T-helper 2 cell treated with Interferon-gamma antibody and Interleukin-4, amounts not matched to agents 5 μg/mL and 100 μg/mL, for 36 hours (primary cell): ENCODE results near the gene ZBTB7C.

Experiments
- DNase-seq: peaks from one replicate; pipeline ENCODE4 v3.0.0; 2021; ENCODE audit warnings: low spot score
- H3K27ac Mint-ChIP-seq: one replicate; pipeline ENCODE4 v1.8.0; 2021; ENCODE audit warnings: mild to moderate bottlenecking, mixed read lengths
- H3K27me3 Mint-ChIP-seq: one replicate; pipeline ENCODE4 v1.8.0; 2021; ENCODE audit warnings: low read depth, mixed read lengths
- H3K36me3 Mint-ChIP-seq: one replicate; pipeline ENCODE4 v1.8.0; 2021; ENCODE audit warnings: low read depth, mixed read lengths
- H3K4me1 Mint-ChIP-seq: one replicate; pipeline ENCODE4 v1.8.0; 2021; ENCODE audit warnings: low read depth, mixed read lengths
- H3K4me3 Mint-ChIP-seq: one replicate; pipeline ENCODE4 v1.8.0; 2022; ENCODE audit warnings: mild to moderate bottlenecking, moderate library complexity, mixed read lengths
- H3K9me3 Mint-ChIP-seq: one replicate; pipeline ENCODE4 v1.8.0; 2021; ENCODE audit warnings: mixed read lengths

Gene ZBTB7C

DNA sequence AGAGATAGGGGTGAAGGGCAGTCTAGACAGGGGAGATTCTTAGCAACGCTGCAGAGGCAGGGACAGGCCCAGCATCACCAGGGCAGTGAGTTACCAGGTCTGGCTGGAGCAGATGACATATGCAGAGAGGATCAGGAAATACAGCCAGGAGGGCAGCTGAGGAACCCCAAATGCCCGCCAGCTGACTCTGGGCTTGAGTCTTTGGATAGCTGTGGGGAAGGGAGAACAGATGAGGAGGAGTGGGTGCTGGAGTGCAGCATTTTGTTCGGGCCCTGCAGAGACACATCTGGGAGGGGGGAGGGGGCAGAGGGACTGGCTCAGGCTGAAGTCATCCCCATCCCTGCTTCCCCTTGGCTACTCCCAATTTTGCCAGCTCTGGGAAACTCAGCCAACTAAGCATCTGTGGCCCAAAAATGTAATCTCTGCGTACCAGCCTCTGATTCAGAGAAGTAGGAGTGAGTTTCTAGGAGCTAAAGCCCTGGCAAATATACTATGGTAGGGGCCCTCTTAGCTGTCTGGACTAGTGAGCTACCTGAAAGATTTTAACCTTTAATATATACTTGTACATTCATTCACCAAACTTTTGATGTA lies 214.5 kb downstream of the ZBTB7C start:
- Mint-ChIP-seq H3K36me3 (no peaks in the 10 kb centered on the region), H3K27ac (no peak overlapping the region), H3K4me3 (no peak overlapping the region), H3K9me3 (no peaks in the 10 kb centered on the region), H3K27me3 (peaks cover 40% of the 10 kb centered on the region), H3K4me1 (peaks cover 2% of the 10 kb centered on the region)
- no peak for DNase-seq

DNA sequence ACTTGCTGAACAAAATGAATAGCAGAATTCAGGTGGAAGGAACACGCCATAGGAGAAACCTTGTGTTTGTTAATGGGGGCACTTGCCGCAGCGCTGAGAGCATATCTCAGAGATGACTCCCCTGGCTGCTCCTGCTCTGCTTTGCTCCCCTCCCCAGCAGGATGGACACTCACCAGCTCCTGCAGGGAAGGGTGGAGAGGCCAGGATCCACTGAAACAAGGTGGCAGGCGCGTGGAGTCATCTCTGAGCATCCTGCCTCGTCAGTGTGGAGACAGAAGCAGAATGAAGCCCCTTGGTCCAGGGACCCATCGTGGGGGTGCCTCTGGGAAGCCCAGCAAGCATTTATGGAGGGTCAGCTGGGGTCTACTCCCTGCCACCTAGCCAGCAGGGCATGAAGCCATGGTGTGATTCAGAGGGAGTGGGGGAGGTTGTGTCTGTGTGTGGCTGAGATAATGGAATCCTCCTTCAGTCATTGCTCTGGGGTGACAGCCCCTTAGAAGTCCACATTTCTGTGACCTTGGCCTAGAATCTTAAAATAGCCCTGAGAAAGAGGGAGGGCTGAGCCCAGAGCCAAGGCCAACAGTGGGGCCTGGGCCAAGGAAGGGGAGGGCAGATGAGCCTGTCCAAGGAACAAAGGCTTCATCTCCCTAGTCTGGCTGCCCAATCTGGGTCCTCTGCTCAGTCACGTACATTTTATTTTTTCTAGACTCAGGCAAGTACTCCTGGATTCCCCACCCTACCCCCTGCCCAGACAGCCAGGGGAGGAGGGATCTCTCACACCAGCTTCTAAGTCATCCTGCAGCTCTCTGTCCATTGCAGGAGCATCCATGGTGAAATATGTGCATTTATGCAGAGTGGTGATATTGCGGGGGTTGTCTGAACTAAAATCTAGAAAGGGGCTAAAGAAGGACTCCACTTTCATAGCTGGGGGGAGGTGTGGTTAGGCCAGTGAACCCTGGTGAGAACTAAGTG lies 215.4 kb downstream of the ZBTB7C start:
- Mint-ChIP-seq H3K27me3 (peaks cover 35% of the 10 kb centered on the region), H3K27ac (no peak overlapping the region), H3K4me1 (peaks cover 2% of the 10 kb centered on the region), H3K36me3 (no peaks in the 10 kb centered on the region), H3K4me3 (no peak overlapping the region), H3K9me3 (no peaks in the 10 kb centered on the region)
- no peak for DNase-seq

DNA sequence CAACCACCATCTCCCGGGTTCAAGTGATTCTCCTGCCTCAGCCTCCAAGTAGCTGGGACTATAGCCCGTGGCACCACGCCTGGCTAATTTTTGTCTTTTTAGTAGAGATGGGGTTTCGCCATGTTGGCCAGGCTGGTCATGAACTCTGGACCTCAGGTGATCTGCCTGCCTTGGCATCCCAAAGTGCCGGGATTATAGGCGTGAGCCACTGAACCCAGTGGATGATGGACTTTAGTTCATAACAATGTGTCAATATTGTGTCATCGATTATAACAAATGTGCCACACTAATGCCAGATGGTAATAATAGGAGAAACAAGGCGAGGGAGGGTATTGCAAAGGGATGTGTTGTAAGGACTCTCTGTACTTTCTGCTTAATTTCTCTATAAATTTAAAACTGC lies 216.6 kb downstream of the ZBTB7C start:
- no peak overlapping the region for H3K27ac Mint-ChIP-seq
- DNase-seq = no peak
- no peaks in the 10 kb centered on the region for H3K4me1 Mint-ChIP-seq
- no peaks in the 10 kb centered on the region for H3K9me3 Mint-ChIP-seq
- peaks cover 34% of the 10 kb centered on the region for H3K27me3 Mint-ChIP-seq
- no peaks in the 10 kb centered on the region for H3K36me3 Mint-ChIP-seq
- no peak overlapping the region for H3K4me3 Mint-ChIP-seq

- Mint-ChIP-seq H3K27me3 (peaks cover 28% of the 10 kb centered on the region), H3K27ac (no peak overlapping the region), H3K4me3 (no peak overlapping the region), H3K9me3 (no peaks in the 10 kb centered on the region), H3K36me3 (no peaks in the 10 kb centered on the region), H3K4me1 (no peaks in the 10 kb centered on the region)
- no peak for DNase-seq
These were observed 217.7 kb downstream of the ZBTB7C start for GRCh38 chr18:48191494-48191893.

DNA sequence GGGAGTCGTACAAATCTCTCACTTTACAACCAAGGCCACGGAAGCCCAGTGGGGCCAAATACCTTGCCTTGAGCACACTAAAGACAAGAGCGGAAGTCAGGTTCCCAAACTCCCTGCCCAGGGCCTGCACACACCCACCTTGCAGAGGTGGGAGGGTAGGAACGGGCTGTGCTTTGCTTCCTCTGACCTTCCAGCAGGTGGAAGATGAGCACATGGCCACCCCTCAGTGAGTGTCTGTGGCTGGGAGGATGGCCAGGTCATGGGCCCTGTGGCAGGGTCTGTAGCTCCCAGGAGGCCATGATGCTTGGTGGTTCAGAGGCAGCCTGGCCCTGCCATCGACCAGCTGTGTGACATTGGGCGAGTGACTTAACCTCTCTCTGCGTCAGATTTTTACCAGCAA lies 218.2 kb downstream of the ZBTB7C start:
- Mint-ChIP-seq H3K4me1 (no peaks in the 10 kb centered on the region), H3K4me3 (no peak overlapping the region), H3K36me3 (no peaks in the 10 kb centered on the region), H3K9me3 (no peaks in the 10 kb centered on the region), H3K27me3 (peaks cover 23% of the 10 kb centered on the region), H3K27ac (no peak overlapping the region)
- no peak for DNase-seq

DNA sequence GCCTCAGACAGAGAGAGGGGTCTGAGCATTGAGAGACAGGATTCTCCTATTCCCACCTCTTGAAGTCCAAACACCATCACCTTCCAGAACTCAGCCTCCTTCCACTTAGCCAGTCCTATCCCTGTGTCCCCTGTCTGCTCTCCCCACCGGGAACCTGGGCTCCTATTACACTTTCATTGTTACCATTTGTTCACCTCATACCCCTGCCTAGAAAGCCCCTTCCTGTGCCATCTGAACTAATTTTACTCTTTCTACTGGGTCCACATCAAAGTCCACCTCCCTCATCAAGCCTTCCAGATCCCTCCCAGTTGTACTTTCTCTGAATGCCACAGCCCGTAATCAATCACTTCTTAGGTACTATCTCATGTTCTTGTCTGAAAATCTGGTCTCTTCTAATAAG lies 220.6 kb downstream of the ZBTB7C start:
- H3K36me3 Mint-ChIP-seq = no peaks in the 10 kb centered on the region
- no peaks in the 10 kb centered on the region for H3K9me3 Mint-ChIP-seq
- peaks cover 25% of the 10 kb centered on the region for H3K27me3 Mint-ChIP-seq
- DNase-seq = no peak
- no peak overlapping the region for H3K27ac Mint-ChIP-seq
- no peaks in the 10 kb centered on the region for H3K4me1 Mint-ChIP-seq
- H3K4me3 Mint-ChIP-seq = no peak overlapping the region

GRCh38 chr18:48186861-48187260 lies 222.3 kb downstream of the ZBTB7C start:
- Mint-ChIP-seq H3K27ac (no peak overlapping the region), H3K36me3 (no peaks in the 10 kb centered on the region), H3K4me3 (no peak overlapping the region), H3K27me3 (peaks cover 28% of the 10 kb centered on the region), H3K9me3 (no peaks in the 10 kb centered on the region), H3K4me1 (no peaks in the 10 kb centered on the region)
- DNase-seq = no peak

- Mint-ChIP-seq H3K27ac (no peak overlapping the region), H3K4me1 (no peaks in the 10 kb centered on the region), H3K27me3 (peaks cover 33% of the 10 kb centered on the region), H3K36me3 (no peaks in the 10 kb centered on the region), H3K4me3 (no peak overlapping the region), H3K9me3 (no peaks in the 10 kb centered on the region)
- DNase-seq = no peak
These were observed 222.9 kb downstream of the ZBTB7C start for GRCh38 chr18:48186131-48186766.

- Mint-ChIP-seq H3K27me3 (peaks cover 33% of the 10 kb centered on the region), H3K4me1 (no peaks in the 10 kb centered on the region), H3K4me3 (no peak overlapping the region), H3K36me3 (no peaks in the 10 kb centered on the region), H3K27ac (no peak overlapping the region), H3K9me3 (no peaks in the 10 kb centered on the region)
- no peak for DNase-seq
These were observed 225.1 kb downstream of the ZBTB7C start for GRCh38 chr18:48184118-48184517.

DNA sequence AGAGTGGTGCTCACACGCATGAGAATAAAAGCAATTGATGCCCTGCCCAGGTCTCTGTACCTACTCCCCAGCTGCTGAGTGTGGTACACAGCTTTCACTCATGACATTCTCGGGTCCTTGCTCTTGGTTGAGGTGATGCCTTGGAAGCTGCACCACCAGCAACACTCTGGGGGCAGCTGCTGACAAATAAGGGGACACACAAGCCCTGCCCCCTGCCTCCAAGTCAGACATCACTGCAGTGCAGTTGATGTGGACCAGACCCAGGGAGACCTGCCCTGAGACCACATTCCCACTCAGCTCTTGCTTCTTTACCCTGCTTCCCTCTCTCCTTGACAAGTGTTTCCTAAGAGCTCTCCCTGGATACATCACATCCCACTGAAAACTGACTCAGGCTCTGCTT lies 225.6 kb downstream of the ZBTB7C start:
- no peak overlapping the region for H3K4me3 Mint-ChIP-seq

DNA sequence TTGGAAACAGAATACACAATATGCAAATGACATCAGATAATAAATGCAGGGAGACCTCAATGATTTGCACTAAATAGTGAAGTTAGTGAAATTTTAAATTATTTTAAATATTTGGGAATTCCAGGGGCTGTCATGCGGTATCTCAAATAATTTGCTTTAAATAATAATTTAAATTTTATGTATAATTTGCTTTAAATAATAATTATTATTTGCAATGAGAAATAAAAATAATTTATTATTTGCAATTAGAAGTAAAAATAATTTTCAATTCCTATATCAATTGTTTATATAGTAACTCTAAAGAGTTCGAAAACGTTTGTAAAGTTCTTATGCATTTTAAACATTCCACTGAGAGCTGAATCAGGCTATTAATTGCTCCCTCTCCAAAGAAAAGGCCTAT lies 226.4 kb downstream of the ZBTB7C start:
- no peak overlapping the region for H3K27ac Mint-ChIP-seq
- no peaks in the 10 kb centered on the region for H3K4me1 Mint-ChIP-seq
- DNase-seq = no peak
- no peaks in the 10 kb centered on the region for H3K9me3 Mint-ChIP-seq
- no peaks in the 10 kb centered on the region for H3K36me3 Mint-ChIP-seq
- peaks cover 24% of the 10 kb centered on the region for H3K27me3 Mint-ChIP-seq
- H3K4me3 Mint-ChIP-seq = no peak overlapping the region

More for the DNA sequence above, 225.6 kb downstream of the ZBTB7C start:
- Mint-ChIP-seq H3K27me3 (peaks cover 29% of the 10 kb centered on the region), H3K27ac (no peak overlapping the region), H3K9me3 (no peaks in the 10 kb centered on the region), H3K4me1 (no peaks in the 10 kb centered on the region), H3K36me3 (no peaks in the 10 kb centered on the region)
- DNase-seq = no peak

DNA sequence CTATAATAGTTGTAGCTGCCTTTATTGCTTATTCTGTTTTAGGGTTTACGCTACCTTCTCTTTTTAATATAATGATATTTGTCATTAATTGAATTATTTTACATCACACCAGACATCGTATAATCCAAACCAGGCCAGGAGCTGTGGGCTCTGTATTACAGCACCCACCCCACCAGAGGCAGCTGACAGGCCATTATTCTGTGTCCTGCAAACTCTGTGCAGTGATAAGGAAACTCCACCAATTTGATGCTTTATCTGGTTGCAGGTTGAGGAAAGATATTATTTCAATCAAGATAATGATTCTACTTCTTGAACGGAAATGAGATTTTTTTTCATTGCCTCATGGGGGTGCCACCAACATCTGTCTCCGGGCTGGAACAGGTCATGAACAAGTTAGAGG lies 227.3 kb downstream of the ZBTB7C start:
- DNase-seq = no peak
- Mint-ChIP-seq H3K9me3 (no peaks in the 10 kb centered on the region), H3K27me3 (peaks cover 22% of the 10 kb centered on the region), H3K36me3 (no peaks in the 10 kb centered on the region), H3K4me1 (no peaks in the 10 kb centered on the region), H3K27ac (no peak overlapping the region), H3K4me3 (no peak overlapping the region)

- Mint-ChIP-seq H3K27me3 (peaks cover 20% of the 10 kb centered on the region), H3K9me3 (no peaks in the 10 kb centered on the region), H3K4me3 (no peak overlapping the region), H3K36me3 (no peaks in the 10 kb centered on the region), H3K4me1 (no peaks in the 10 kb centered on the region), H3K27ac (no peak overlapping the region)
- DNase-seq = no peak
These were observed 227.9 kb downstream of the ZBTB7C start for GRCh38 chr18:48181087-48181823.

GRCh38 chr18:48179666-48180065 lies 229.5 kb downstream of the ZBTB7C start:
- Mint-ChIP-seq H3K9me3 (no peaks in the 10 kb centered on the region), H3K27me3 (peaks cover 24% of the 10 kb centered on the region), H3K4me3 (no peak overlapping the region), H3K27ac (no peak overlapping the region), H3K4me1 (no peaks in the 10 kb centered on the region), H3K36me3 (no peaks in the 10 kb centered on the region)
- no peak for DNase-seq
